HEK293 (cell line): ENCODE results near the gene MAP3K7.

Source experiments
- CTCF ChIA-PET: fragments of 350-600 bp; formaldehyde crosslinking; extraction: SDS; loops from one replicate; lab custom pipeline; 2021; ENCODE audit warnings: antibody characterized with exemption; lab: Yijun Ruan, JAX
- POLR2A ChIA-PET: fragments of 300-600 bp; formaldehyde crosslinking; extraction: SDS; loops from one replicate; lab custom pipeline; 2020; ENCODE audit warnings: antibody characterized with exemption, inconsistent platforms; lab: Yijun Ruan, JAX
- H3K27ac ChIP-seq: fragments of 200-500 bp; sonication (Bioruptor generic); 2 replicates; pipeline ENCODE4 v1.5.1; 2014; ENCODE audit warnings: low read depth, low read length, control low read depth, inconsistent platforms; ENCODE audit errors: extremely low read depth
- H3K36me3 ChIP-seq, 2 experiments: fragments of 200-500 bp in 1 of 2; sonication (Bioruptor generic) in 1 of 2; 1 replicate in 1 of 2; 2 replicates in 1 of 2; pipeline ENCODE4 v1.5.1; 2014 to 2017; ENCODE audit warnings: inconsistent platforms in 2 of 2, low read length in 2 of 2; ENCODE audit not compliant: control insufficient read depth in 2 of 2, insufficient read depth in 1 of 2
- H3K4me1 ChIP-seq: fragments of 200-500 bp; sonication (Bioruptor generic); 2 replicates; pipeline ENCODE4 v1.5.1; 2014; ENCODE audit warnings: mild to moderate bottlenecking, low read length, inconsistent platforms; ENCODE audit not compliant: control insufficient read depth, insufficient read depth
- H3K4me3 ChIP-seq: 2 replicates; pipeline ENCODE4 v1.5.1; 2011; ENCODE audit warnings: low read depth, mild to moderate bottlenecking, control low read depth, low read length, moderate library complexity
- H3K9me3 ChIP-seq: fragments of 200-500 bp; sonication (Bioruptor generic); 2 replicates; pipeline ENCODE4 v1.5.1; 2014; ENCODE audit warnings: low read depth, low read length, inconsistent platforms; ENCODE audit not compliant: control insufficient read depth, insufficient read depth
- BCL11B ChIP-seq: fragments of 450-650 bp; formaldehyde crosslinking; IDR thresholded peaks from 2 replicates; pipeline ENCODE4 v1.5.1; 2016; ENCODE audit warnings: low read depth, missing biosample characterization, missing genetic modification characterization
- GLIS1 ChIP-seq: fragments of 450-650 bp; formaldehyde crosslinking; IDR thresholded peaks from 2 replicates; pipeline ENCODE4 v1.5.1; 2016; ENCODE audit warnings: missing biosample characterization, missing genetic modification characterization
- OSR2 ChIP-seq: fragments of 450-650 bp; formaldehyde crosslinking; IDR thresholded peaks from 2 replicates; pipeline ENCODE4 v1.5.1; 2016; ENCODE audit warnings: missing biosample characterization, missing genetic modification characterization
- SETDB1 ChIP-seq: IDR thresholded peaks from one replicate; pipeline ENCODE4 v1.6.1; 2017; ENCODE audit warnings: mild to moderate bottlenecking, low read length, moderate library complexity, mixed read lengths; ENCODE audit not compliant: insufficient read length
- ZBTB48 ChIP-seq: fragments of 450-650 bp; formaldehyde crosslinking; IDR thresholded peaks from 2 replicates; pipeline ENCODE4 v1.5.1; 2016; ENCODE audit warnings: missing biosample characterization, missing genetic modification characterization
- ZNF16 ChIP-seq: fragments of 450-650 bp; formaldehyde crosslinking; IDR thresholded peaks from 2 replicates; pipeline ENCODE4 v1.5.1; 2016; ENCODE audit warnings: low read depth, missing biosample characterization, missing genetic modification characterization
- ZNF175 ChIP-seq: fragments of 450-650 bp; formaldehyde crosslinking; IDR thresholded peaks from 2 replicates; pipeline ENCODE4 v1.5.1; 2016; ENCODE audit warnings: missing biosample characterization, missing genetic modification characterization
- ZNF2 ChIP-seq: fragments of 450-650 bp; formaldehyde crosslinking; IDR thresholded peaks from 2 replicates; pipeline ENCODE4 v1.5.1; 2016; ENCODE audit warnings: missing biosample characterization, missing genetic modification characterization
- ZNF211 ChIP-seq: fragments of 450-650 bp; formaldehyde crosslinking; IDR thresholded peaks from 2 replicates; pipeline ENCODE4 v1.5.1; 2016; ENCODE audit warnings: low read depth, missing biosample characterization, missing genetic modification characterization
- ZNF214 ChIP-seq: fragments of 450-650 bp; formaldehyde crosslinking; IDR thresholded peaks from 2 replicates; pipeline ENCODE4 v1.5.1; 2017; ENCODE audit warnings: missing biosample characterization, mild to moderate bottlenecking, missing genetic modification characterization, borderline replicate concordance
- ZNF248 ChIP-seq: fragments of 450-650 bp; formaldehyde crosslinking; IDR thresholded peaks from 2 replicates; pipeline ENCODE4 v1.5.1; 2017; ENCODE audit warnings: missing biosample characterization, missing genetic modification characterization
- ZNF341 ChIP-seq: fragments of 450-650 bp; formaldehyde crosslinking; IDR thresholded peaks from 2 replicates; pipeline ENCODE4; 2016; ENCODE audit warnings: low read depth, missing biosample characterization, missing genetic modification characterization
- ZNF629 ChIP-seq: fragments of 450-650 bp; formaldehyde crosslinking; IDR thresholded peaks from 2 replicates; pipeline ENCODE4 v1.5.1; 2017; ENCODE audit warnings: missing biosample characterization, missing genetic modification characterization
- TF ChIP-seq, protein P1 (sequence below): fragments of 450-650 bp; formaldehyde crosslinking; IDR thresholded peaks from 2 replicates; pipeline ENCODE4 v1.5.1; 2016; ENCODE audit warnings: missing biosample characterization, missing genetic modification characterization, borderline replicate concordance
- TF ChIP-seq, protein P2 (sequence below): fragments of 450-650 bp; formaldehyde crosslinking; IDR thresholded peaks from 2 replicates; pipeline ENCODE4 v1.5.1; 2017; ENCODE audit warnings: missing biosample characterization, missing genetic modification characterization
- TF ChIP-seq, protein P3 (sequence below): sonication (generic); formaldehyde crosslinking; IDR thresholded peaks from 2 replicates; pipeline ENCODE4 v1.8.1; 2022; ENCODE audit warnings: mild to moderate bottlenecking, moderate library complexity, missing genetic modification reagents
- TF ChIP-seq, protein P4 (sequence below): fragments of 450-650 bp; formaldehyde crosslinking; IDR thresholded peaks from 2 replicates; pipeline ENCODE4 v1.5.1; 2017; ENCODE audit warnings: missing biosample characterization, missing genetic modification characterization
- TF ChIP-seq, protein P5 (sequence below): fragments of 450-650 bp; formaldehyde crosslinking; IDR thresholded peaks from 2 replicates; pipeline ENCODE4 v1.5.1; 2016; ENCODE audit warnings: missing biosample characterization, missing genetic modification characterization

Gene MAP3K7

DNA sequence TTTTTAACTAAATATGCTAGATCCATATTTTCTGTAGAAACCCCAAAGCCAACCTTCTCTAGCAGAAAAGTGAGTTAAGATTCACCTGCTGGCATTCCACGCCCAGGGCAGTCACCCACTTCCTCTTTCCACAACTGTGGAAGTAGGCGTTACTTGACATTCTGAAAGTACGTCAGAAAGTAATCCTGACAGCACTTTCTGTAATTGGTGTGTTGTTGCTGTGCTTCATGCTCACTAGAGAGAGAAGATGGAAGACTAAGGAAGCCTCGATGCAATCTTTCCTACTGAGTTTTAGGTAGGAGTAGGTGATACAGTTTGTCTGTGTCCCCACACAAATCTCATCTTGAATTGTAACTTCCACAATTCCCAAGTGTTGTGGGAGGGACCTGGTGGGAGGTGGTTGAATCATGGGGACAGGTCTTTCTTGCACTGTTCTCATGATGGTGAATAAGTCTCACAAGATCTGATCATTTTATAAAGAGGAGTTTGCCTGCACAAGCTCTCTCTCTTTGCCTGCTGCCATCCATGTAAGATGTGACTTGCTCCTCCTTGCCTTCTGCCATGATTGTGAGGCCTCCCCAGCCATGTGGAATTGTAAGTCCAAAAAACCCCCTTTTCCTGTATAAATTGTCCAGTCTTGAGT lies 101.1 kb downstream of the MAP3K7 start:
- Histone ChIP-seq H3K4me1 (no peaks in the 10 kb centered on the region), H3K9me3 (no peaks in the 10 kb centered on the region), H3K36me3 (no peaks in the 10 kb centered on the region), H3K27ac (no peak overlapping the region), H3K4me3 (no peak overlapping the region)
- peak; percentile 54 for TF ChIP-seq SETDB1
- TF ChIP-seq ZNF341 = no peak
- TF ChIP-seq OSR2 (tag by site-specific recombination) = no peak
- POLR2A ChIA-PET = no interaction called here
- CTCF ChIA-PET = interaction anchor here (0.6 kb wide), 1 partner anchor 691 kb away, joined by 3 read pairs; no protein-coding TSS in a partner anchor

DNA sequence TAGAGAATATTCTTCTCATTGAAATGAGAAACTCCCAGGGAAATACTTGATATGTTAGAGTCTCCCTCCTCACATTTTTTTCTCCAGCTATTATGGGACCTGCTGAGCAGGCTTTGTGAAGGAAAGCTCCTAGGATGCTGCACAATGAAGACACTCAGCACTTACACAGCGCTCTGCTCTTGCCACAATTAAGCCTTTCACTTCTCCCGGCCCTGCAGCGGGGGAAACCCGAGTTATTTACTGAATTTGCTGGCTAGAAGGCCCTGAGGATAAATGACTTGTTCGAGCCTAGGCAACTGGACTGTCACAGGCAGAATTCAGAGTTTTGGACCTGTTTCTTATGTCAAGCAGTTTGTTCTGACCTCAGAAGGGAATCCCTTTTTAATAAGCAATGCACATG lies 102.0 kb downstream of the MAP3K7 start:
- H3K9me3 ChIP-seq = no peaks in the 10 kb centered on the region
- no peaks in the 10 kb centered on the region for H3K4me1 ChIP-seq
- CTCF ChIA-PET = interaction anchor here (0.7 to 1.3 kb wide), 4 partner anchors 8 to 200 kb away, joined by 3 to 4 read pairs (median 3); no protein-coding TSS in a partner anchor
- no peaks in the 10 kb centered on the region for H3K36me3 ChIP-seq
- TF ChIP-seq, protein P1, sequence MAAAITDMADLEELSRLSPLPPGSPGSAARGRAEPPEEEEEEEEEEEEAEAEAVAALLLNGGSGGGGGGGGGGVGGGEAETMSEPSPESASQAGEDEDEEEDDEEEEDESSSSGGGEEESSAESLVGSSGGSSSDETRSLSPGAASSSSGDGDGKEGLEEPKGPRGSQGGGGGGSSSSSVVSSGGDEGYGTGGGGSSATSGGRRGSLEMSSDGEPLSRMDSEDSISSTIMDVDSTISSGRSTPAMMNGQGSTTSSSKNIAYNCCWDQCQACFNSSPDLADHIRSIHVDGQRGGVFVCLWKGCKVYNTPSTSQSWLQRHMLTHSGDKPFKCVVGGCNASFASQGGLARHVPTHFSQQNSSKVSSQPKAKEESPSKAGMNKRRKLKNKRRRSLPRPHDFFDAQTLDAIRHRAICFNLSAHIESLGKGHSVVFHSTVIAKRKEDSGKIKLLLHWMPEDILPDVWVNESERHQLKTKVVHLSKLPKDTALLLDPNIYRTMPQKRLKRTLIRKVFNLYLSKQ = no peak
- TF ChIP-seq GLIS1 (no peak), ZNF16 (tag by site-specific recombination) (no peak)
- POLR2A ChIA-PET = no interaction called here
- no peak overlapping the region for H3K27ac ChIP-seq
- no peak overlapping the region for H3K4me3 ChIP-seq

DNA sequence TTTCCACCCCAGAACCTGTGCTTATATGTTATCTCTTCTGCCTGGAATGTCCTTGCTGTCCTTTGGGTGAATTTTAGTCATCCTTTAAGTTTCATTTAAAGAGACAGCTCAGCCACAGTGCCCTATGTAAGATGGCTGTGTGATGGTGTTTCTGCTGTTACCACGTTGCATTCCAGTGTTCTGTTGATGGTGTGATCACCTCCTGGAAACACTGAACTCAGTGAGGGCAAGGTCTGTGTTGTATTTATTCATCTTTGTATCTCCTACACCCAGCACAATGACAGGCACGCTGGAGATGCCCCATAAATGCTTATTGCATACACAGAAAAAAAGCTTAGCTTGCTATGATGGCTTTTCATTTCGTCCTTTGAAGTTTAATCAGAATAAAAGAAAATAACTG lies 102.5 kb downstream of the MAP3K7 start:
- H3K36me3 ChIP-seq = no peaks in the 10 kb centered on the region
- no peaks in the 10 kb centered on the region for H3K9me3 ChIP-seq
- no peak for TF ChIP-seq ZNF248
- no peaks in the 10 kb centered on the region for H3K4me1 ChIP-seq
- ChIA-PET POLR2A (no interaction called here), CTCF (interaction anchor here (0.7 to 2.1 kb wide), 6 partner anchors 8 to 544 kb away, joined by 3 to 16 read pairs (median 4); no protein-coding TSS in a partner anchor)
- H3K27ac ChIP-seq = no peak overlapping the region
- no peak overlapping the region for H3K4me3 ChIP-seq

DNA sequence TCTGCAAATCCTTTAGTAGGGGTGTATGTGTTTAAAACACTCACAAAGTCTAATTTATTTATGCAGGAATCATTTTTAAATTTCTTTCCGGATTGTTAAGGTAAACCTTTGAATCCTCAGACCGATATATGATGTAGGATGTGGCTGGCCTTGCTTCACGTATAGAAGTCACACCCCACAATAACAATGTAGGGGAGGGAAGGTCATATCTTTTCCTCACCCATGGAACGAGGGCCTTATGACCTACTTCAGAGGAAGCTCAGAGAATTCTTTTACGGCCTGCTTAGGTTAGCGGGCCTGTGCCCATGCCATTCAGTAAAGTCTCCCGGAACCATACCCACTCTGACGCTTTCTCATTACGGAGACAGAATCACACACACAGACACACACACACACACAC lies 102.9 kb downstream of the MAP3K7 start:
- CTCF ChIA-PET = interaction anchor here (0.6 to 2.1 kb wide), 5 partner anchors 10 to 544 kb away, joined by 3 to 16 read pairs (median 3); no protein-coding TSS in a partner anchor
- no peaks in the 10 kb centered on the region for H3K36me3 ChIP-seq
- POLR2A ChIA-PET = no interaction called here
- H3K9me3 ChIP-seq = no peaks in the 10 kb centered on the region
- H3K4me3 ChIP-seq = no peak overlapping the region
- H3K4me1 ChIP-seq = no peaks in the 10 kb centered on the region
- H3K27ac ChIP-seq = no peak overlapping the region
- TF ChIP-seq ZBTB48 (tag by site-specific recombination) = no peak
- no peak for TF ChIP-seq ZNF211 (tag by site-specific recombination)
- TF ChIP-seq, protein P2, sequence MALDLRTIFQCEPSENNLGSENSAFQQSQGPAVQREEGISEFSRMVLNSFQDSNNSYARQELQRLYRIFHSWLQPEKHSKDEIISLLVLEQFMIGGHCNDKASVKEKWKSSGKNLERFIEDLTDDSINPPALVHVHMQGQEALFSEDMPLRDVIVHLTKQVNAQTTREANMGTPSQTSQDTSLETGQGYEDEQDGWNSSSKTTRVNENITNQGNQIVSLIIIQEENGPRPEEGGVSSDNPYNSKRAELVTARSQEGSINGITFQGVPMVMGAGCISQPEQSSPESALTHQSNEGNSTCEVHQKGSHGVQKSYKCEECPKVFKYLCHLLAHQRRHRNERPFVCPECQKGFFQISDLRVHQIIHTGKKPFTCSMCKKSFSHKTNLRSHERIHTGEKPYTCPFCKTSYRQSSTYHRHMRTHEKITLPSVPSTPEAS (tag by site-specific recombination) = no peak
- no peak for TF ChIP-seq ZNF629 (tag by site-specific recombination)
- TF ChIP-seq, protein P3, sequence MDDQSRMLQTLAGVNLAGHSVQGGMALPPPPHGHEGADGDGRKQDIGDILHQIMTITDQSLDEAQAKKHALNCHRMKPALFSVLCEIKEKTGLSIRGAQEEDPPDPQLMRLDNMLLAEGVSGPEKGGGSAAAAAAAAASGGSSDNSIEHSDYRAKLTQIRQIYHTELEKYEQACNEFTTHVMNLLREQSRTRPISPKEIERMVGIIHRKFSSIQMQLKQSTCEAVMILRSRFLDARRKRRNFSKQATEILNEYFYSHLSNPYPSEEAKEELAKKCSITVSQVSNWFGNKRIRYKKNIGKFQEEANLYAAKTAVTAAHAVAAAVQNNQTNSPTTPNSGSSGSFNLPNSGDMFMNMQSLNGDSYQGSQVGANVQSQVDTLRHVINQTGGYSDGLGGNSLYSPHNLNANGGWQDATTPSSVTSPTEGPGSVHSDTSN (CRISPR knock-in tag) = no peak
- no peak for TF ChIP-seq ZNF175 (tag by site-specific recombination)
- no peak for TF ChIP-seq ZNF214 (tag by site-specific recombination)
- TF ChIP-seq BCL11B (tag by site-specific recombination) = no peak
- TF ChIP-seq, protein P4, sequence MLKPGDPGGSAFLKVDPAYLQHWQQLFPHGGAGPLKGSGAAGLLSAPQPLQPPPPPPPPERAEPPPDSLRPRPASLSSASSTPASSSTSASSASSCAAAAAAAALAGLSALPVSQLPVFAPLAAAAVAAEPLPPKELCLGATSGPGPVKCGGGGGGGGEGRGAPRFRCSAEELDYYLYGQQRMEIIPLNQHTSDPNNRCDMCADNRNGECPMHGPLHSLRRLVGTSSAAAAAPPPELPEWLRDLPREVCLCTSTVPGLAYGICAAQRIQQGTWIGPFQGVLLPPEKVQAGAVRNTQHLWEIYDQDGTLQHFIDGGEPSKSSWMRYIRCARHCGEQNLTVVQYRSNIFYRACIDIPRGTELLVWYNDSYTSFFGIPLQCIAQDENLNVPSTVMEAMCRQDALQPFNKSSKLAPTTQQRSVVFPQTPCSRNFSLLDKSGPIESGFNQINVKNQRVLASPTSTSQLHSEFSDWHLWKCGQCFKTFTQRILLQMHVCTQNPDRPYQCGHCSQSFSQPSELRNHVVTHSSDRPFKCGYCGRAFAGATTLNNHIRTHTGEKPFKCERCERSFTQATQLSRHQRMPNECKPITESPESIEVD (tag by site-specific recombination) = no peak
- TF ChIP-seq ZNF2 (tag by site-specific recombination) = no peak
- TF ChIP-seq, protein P5, sequence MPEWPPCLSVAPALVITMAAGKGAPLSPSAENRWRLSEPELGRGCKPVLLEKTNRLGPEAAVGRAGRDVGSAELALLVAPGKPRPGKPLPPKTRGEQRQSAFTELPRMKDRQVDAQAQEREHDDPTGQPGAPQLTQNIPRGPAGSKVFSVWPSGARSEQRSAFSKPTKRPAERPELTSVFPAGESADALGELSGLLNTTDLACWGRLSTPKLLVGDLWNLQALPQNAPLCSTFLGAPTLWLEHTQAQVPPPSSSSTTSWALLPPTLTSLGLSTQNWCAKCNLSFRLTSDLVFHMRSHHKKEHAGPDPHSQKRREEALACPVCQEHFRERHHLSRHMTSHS (tag by site-specific recombination) = no peak
